ENCODE results near the gene INSR. TPM values are rescaled to one million over a fixed set of nuclear protein-coding genes. Genes with fewer than 3 reads are reported as not detected.

The INSR gene
- polyA plus RNA-seq (2013), result 7.5 and 7.6 TPM in 2 replicates

- no peak within 1 kb of the TSS for H2BK12ac ChIP-seq (ENCODE audit: low read length)
- H3K4me3 ChIP-seq (ENCODE audit: low read depth, low read length), result peak within 1 kb of the TSS; percentile 86
- H3K4ac ChIP-seq (ENCODE audit: low read depth, low read length), result peak within 1 kb of the TSS; percentile 21
- peak within 1 kb of the TSS; percentile 35 for H3K14ac ChIP-seq (ENCODE audit: low read length)
- no peaks in the 10 kb centered on the region for H3K36me3 ChIP-seq (ENCODE audit: control insufficient read depth in 1 of 2, insufficient read depth in 2 of 2, low read length in 2 of 2)
- H3K27me3 ChIP-seq (ENCODE audit: insufficient read depth, low read length), result no peaks in the 10 kb centered on the region
- no CpG with 5 or more reads among the region's 108 CpGs for WGBS (ENCODE audit: extremely low coverage, insufficient coverage, insufficient read length)
- H4K91ac ChIP-seq (ENCODE audit: low read depth, low read length), result peak within 1 kb of the TSS; percentile 57
- H4K12ac ChIP-seq (ENCODE audit: low read depth, low read length), result peak within 1 kb of the TSS; percentile 26
- H3K79me2 ChIP-seq (ENCODE audit: control insufficient read depth, insufficient read depth, low read length, poor library complexity), result peaks cover 9% of the 10 kb centered on the region
- no peak within 1 kb of the TSS for H3K27ac ChIP-seq (ENCODE audit: low read depth, low read length)
- no peak within 1 kb of the TSS for H3K23ac ChIP-seq (ENCODE audit: low read length)
- H3K4me1 ChIP-seq (ENCODE audit: control insufficient read depth in 1 of 2, insufficient read depth in 2 of 2, low read length in 2 of 2), result peaks cover 6 to 9% of the 10 kb centered on the region in 2 experiments
- H2BK5ac ChIP-seq (ENCODE audit: low read depth, low read length, poor library complexity), result no peak within 1 kb of the TSS
- no peak within 1 kb of the TSS for H2AK5ac ChIP-seq (ENCODE audit: low read length)
- H2BK120ac ChIP-seq (ENCODE audit: insufficient read depth, low read length, poor library complexity), result peak within 1 kb of the TSS; percentile 46
- no peaks in the 10 kb centered on the region for H3K9me3 ChIP-seq (ENCODE audit: insufficient read depth, low read depth, low read length)
- peak within 1 kb of the TSS; percentile 72 for H3K9ac ChIP-seq (ENCODE audit: low read length)
- peak within 1 kb of the TSS; percentile 46 for H3K18ac ChIP-seq (ENCODE audit: low read length)
- H4K8ac ChIP-seq (ENCODE audit: low read depth, low read length), result peak within 1 kb of the TSS; percentile 81
- H3K4me2 ChIP-seq (ENCODE audit: low read length), result peak within 1 kb of the TSS; percentile 99
- DNase-seq, result peak; percentile 91 to 95
- H3K79me1 ChIP-seq (ENCODE audit: low read length), result peaks cover 4% of the 10 kb centered on the region
- H2AFZ ChIP-seq (ENCODE audit: insufficient read depth, low read length, poor library complexity), result peak within 1 kb of the TSS; percentile 84
These were observed at the start of gene INSR for GRCh38 chr19:7293762-7294557. Gene INSR, minus strand, starts transcription at chr19:7294414. Its CDS starts 523 bp downstream, at chr19:7293891.

GRCh38 chr19:7342143-7342542, 47.9 kb upstream of the INSR start:
- no peaks in the 10 kb centered on the region for H3K4me1 ChIP-seq (ENCODE audit: control insufficient read depth in 1 of 2, insufficient read depth in 2 of 2, low read length in 2 of 2)
- no peak overlapping the region for H2BK5ac ChIP-seq (ENCODE audit: low read depth, low read length, poor library complexity)
- no peaks in the 10 kb centered on the region for H3K79me2 ChIP-seq (ENCODE audit: control insufficient read depth, insufficient read depth, low read length, poor library complexity)
- no peak overlapping the region for H2BK120ac ChIP-seq (ENCODE audit: insufficient read depth, low read length, poor library complexity)
- H3K18ac ChIP-seq (ENCODE audit: low read length), result no peak overlapping the region
- no peaks in the 10 kb centered on the region for H3K36me3 ChIP-seq (ENCODE audit: control insufficient read depth in 1 of 2, insufficient read depth in 2 of 2, low read length in 2 of 2)
- no peaks in the 10 kb centered on the region for H3K27me3 ChIP-seq (ENCODE audit: insufficient read depth, low read length)
- no peak overlapping the region for H3K4me2 ChIP-seq (ENCODE audit: low read length)
- no peak overlapping the region for H3K14ac ChIP-seq (ENCODE audit: low read length)
- no peak for DNase-seq
- no peak overlapping the region for H2AFZ ChIP-seq (ENCODE audit: insufficient read depth, low read length, poor library complexity)
- no peak overlapping the region for H3K4me3 ChIP-seq (ENCODE audit: low read depth, low read length)
- H3K9me3 ChIP-seq (ENCODE audit: insufficient read depth, low read depth, low read length), result no peaks in the 10 kb centered on the region
- no peak overlapping the region for H3K23ac ChIP-seq (ENCODE audit: low read length)
- H2BK12ac ChIP-seq (ENCODE audit: low read length), result no peak overlapping the region
- no peak overlapping the region for H4K12ac ChIP-seq (ENCODE audit: low read depth, low read length)
- no peak overlapping the region for H4K8ac ChIP-seq (ENCODE audit: low read depth, low read length)
- H3K79me1 ChIP-seq (ENCODE audit: low read length), result no peaks in the 10 kb centered on the region
- no peak overlapping the region for H3K9ac ChIP-seq (ENCODE audit: low read length)
- no peak overlapping the region for H4K91ac ChIP-seq (ENCODE audit: low read depth, low read length)
- no peak overlapping the region for H2AK5ac ChIP-seq (ENCODE audit: low read length)
- H3K27ac ChIP-seq (ENCODE audit: low read depth, low read length), result no peak overlapping the region
- no CpG with 5 or more reads among the region's 5 CpGs for WGBS (ENCODE audit: extremely low coverage, insufficient coverage, insufficient read length)
- H3K4ac ChIP-seq (ENCODE audit: low read depth, low read length), result no peak overlapping the region

- Histone ChIP-seq H3K79me1 (ENCODE audit: low read length) (no peaks in the 10 kb centered on the region), H3K4me3 (ENCODE audit: low read depth, low read length) (no peak overlapping the region), H3K14ac (ENCODE audit: low read length) (no peak overlapping the region), H3K36me3 (ENCODE audit: control insufficient read depth in 1 of 2, insufficient read depth in 2 of 2, low read length in 2 of 2) (no peaks in the 10 kb centered on the region), H2AK5ac (ENCODE audit: low read length) (no peak overlapping the region), H4K12ac (ENCODE audit: low read depth, low read length) (no peak overlapping the region), H3K27me3 (ENCODE audit: insufficient read depth, low read length) (no peaks in the 10 kb centered on the region), H2BK12ac (ENCODE audit: low read length) (peak overlapping the region; percentile 74), H3K9me3 (ENCODE audit: insufficient read depth, low read depth, low read length) (no peaks in the 10 kb centered on the region), H3K27ac (ENCODE audit: low read depth, low read length) (no peak overlapping the region), H2BK5ac (ENCODE audit: low read depth, low read length, poor library complexity) (no peak overlapping the region), H3K9ac (ENCODE audit: low read length) (no peak overlapping the region), H4K8ac (ENCODE audit: low read depth, low read length) (peak overlapping the region; percentile 9), H2AFZ (ENCODE audit: insufficient read depth, low read length, poor library complexity) (peak overlapping the region; percentile 42), H4K91ac (ENCODE audit: low read depth, low read length) (no peak overlapping the region), H3K4ac (ENCODE audit: low read depth, low read length) (no peak overlapping the region), H3K4me2 (ENCODE audit: low read length) (no peak overlapping the region), H3K18ac (ENCODE audit: low read length) (no peak overlapping the region), H3K23ac (ENCODE audit: low read length) (no peak overlapping the region), H3K4me1 (ENCODE audit: control insufficient read depth in 1 of 2, insufficient read depth in 2 of 2, low read length in 2 of 2) (no peaks in the 10 kb centered on the region), H3K79me2 (ENCODE audit: control insufficient read depth, insufficient read depth, low read length, poor library complexity) (no peaks in the 10 kb centered on the region), H2BK120ac (ENCODE audit: insufficient read depth, low read length, poor library complexity) (no peak overlapping the region)
- WGBS (ENCODE audit: extremely low coverage, insufficient coverage, insufficient read length), result no CpG with 5 or more reads among the region's 22 CpGs
- peak; percentile 70 to 91 for DNase-seq
These were observed 47.0 kb upstream of the INSR start for GRCh38 chr19:7340959-7341837.

- H3K9me3 ChIP-seq (ENCODE audit: insufficient read depth, low read depth, low read length), result no peaks in the 10 kb centered on the region
- H4K8ac ChIP-seq (ENCODE audit: low read depth, low read length), result no peak overlapping the region
- H3K27me3 ChIP-seq (ENCODE audit: insufficient read depth, low read length), result no peaks in the 10 kb centered on the region
- no CpG with 5 or more reads among the region's 12 CpGs for whole genome bisulfite sequencing (ENCODE audit: extremely low coverage, insufficient coverage, insufficient read length)
- H2AK5ac ChIP-seq (ENCODE audit: low read length), result no peak overlapping the region
- no peak overlapping the region for H3K4me3 ChIP-seq (ENCODE audit: low read depth, low read length)
- no peak overlapping the region for H3K27ac ChIP-seq (ENCODE audit: low read depth, low read length)
- no peak overlapping the region for H2BK120ac ChIP-seq (ENCODE audit: insufficient read depth, low read length, poor library complexity)
- no peak overlapping the region for H3K18ac ChIP-seq (ENCODE audit: low read length)
- H3K4me2 ChIP-seq (ENCODE audit: low read length), result no peak overlapping the region
- DNase-seq, result no peak
- H3K4me1 ChIP-seq (ENCODE audit: control insufficient read depth in 1 of 2, insufficient read depth in 2 of 2, low read length in 2 of 2), result no peaks in the 10 kb centered on the region
- no peaks in the 10 kb centered on the region for H3K79me2 ChIP-seq (ENCODE audit: control insufficient read depth, insufficient read depth, low read length, poor library complexity)
- H3K4ac ChIP-seq (ENCODE audit: low read depth, low read length), result no peak overlapping the region
- H3K36me3 ChIP-seq (ENCODE audit: control insufficient read depth in 1 of 2, insufficient read depth in 2 of 2, low read length in 2 of 2), result no peaks in the 10 kb centered on the region
- no peak overlapping the region for H2AFZ ChIP-seq (ENCODE audit: insufficient read depth, low read length, poor library complexity)
- H2BK12ac ChIP-seq (ENCODE audit: low read length), result no peak overlapping the region
- H4K91ac ChIP-seq (ENCODE audit: low read depth, low read length), result no peak overlapping the region
- no peak overlapping the region for H2BK5ac ChIP-seq (ENCODE audit: low read depth, low read length, poor library complexity)
- H3K14ac ChIP-seq (ENCODE audit: low read length), result no peak overlapping the region
- no peak overlapping the region for H3K9ac ChIP-seq (ENCODE audit: low read length)
- H4K12ac ChIP-seq (ENCODE audit: low read depth, low read length), result no peak overlapping the region
- no peaks in the 10 kb centered on the region for H3K79me1 ChIP-seq (ENCODE audit: low read length)
- H3K23ac ChIP-seq (ENCODE audit: low read length), result no peak overlapping the region
These were observed 43.4 kb upstream of the INSR start for GRCh38 chr19:7337380-7338194.

Data from trophoblast cell (in vitro differentiated cells and primary cell).